BE2C (cell line): ENCODE data around the gene MCCC2.
"Not testable (repeated sequence)": the region's sequence is repeated elsewhere in the genome, so short reads cannot be mapped to it uniquely, and the experiment has no call there.

Experiments used
- DNase-seq: peaks from one replicate; pipeline ENCODE4 v3.0.0-alpha.2; 2020
- H3K27me3 ChIP-seq: fragments of 250-450 bp; sonication (Bioruptor Pico); 2 replicates; pipeline ENCODE4 v1.5.1; 2020; ENCODE audit warnings: mild to moderate bottlenecking
- H3K36me3 ChIP-seq: fragments of 250-450 bp; sonication (Bioruptor Pico); 2 replicates; pipeline ENCODE4 v1.5.1; 2020; ENCODE audit warnings: mild to moderate bottlenecking
- H3K4me1 ChIP-seq: fragments of 250-450 bp; sonication (Bioruptor Pico); 2 replicates; pipeline ENCODE4 v1.5.1; 2020
- H3K4me3 ChIP-seq: 2 replicates; pipeline ENCODE4 v1.5.1; 2011; ENCODE audit warnings: low read depth, low read length
- H3K9me3 ChIP-seq: fragments of 250-450 bp; sonication (Bioruptor Pico); 2 replicates; pipeline ENCODE4 v1.5.1; 2020
- CTCF ChIP-seq: IDR thresholded peaks from 2 replicates; pipeline ENCODE4 v1.5.1; 2012; ENCODE audit warnings: mild to moderate bottlenecking, low read depth, low read length

The MCCC2 gene

GRCh38 chr5:71569748-71570509, 17.2 kb upstream of the MCCC2 start:
- Histone ChIP-seq H3K4me1 (no peaks in the 10 kb centered on the region), H3K9me3 (no peaks in the 10 kb centered on the region)

DNA sequence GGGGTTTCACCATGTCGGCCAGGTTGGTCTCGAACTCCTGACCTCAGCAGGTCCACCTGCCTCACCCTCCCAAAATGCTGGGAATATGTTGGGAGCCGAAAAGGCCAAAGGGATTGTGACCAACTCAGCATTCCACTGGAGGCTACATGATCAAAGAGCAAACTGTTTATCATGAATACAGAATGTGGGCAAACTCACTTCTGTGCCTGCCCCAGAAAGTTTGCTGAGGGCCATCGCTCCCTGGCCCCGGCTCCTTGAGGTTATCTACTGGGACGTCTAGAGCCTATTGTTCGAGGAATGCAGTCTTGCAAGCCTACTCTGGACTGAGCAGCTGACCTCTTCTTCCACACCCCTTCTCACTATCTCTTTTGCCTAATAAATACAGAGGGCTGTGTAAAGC, 15.3 kb upstream of the MCCC2 start:
- not testable (repeated sequence) for H3K4me1 ChIP-seq, H3K4me3 ChIP-seq, H3K27me3 ChIP-seq, H3K9me3 ChIP-seq, DNase-seq, H3K36me3 ChIP-seq

More at GRCh38 chr5:71569748-71570509, 17.2 kb upstream of the MCCC2 start:
- Histone ChIP-seq H3K27me3 (no peaks in the 10 kb centered on the region), H3K36me3 (peaks cover 11% of the 10 kb centered on the region), H3K4me3 (no peak overlapping the region)
- TF ChIP-seq CTCF, result no peak
- DNase-seq, result no peak

- DNase-seq, result no peak
- no peak for TF ChIP-seq CTCF
- Histone ChIP-seq H3K36me3 (peaks cover 8% of the 10 kb centered on the region), H3K4me1 (no peaks in the 10 kb centered on the region), H3K4me3 (no peak overlapping the region), H3K9me3 (no peaks in the 10 kb centered on the region), H3K27me3 (no peaks in the 10 kb centered on the region)
Measured at GRCh38 chr5:71573591-71573990, 13.5 kb upstream of the MCCC2 start.

GRCh38 chr5:71575588-71575987, 11.6 kb upstream of the MCCC2 start:
- not testable (repeated sequence) for H3K4me3 ChIP-seq, H3K27me3 ChIP-seq, H3K9me3 ChIP-seq, H3K36me3 ChIP-seq, DNase-seq, H3K4me1 ChIP-seq

DNA sequence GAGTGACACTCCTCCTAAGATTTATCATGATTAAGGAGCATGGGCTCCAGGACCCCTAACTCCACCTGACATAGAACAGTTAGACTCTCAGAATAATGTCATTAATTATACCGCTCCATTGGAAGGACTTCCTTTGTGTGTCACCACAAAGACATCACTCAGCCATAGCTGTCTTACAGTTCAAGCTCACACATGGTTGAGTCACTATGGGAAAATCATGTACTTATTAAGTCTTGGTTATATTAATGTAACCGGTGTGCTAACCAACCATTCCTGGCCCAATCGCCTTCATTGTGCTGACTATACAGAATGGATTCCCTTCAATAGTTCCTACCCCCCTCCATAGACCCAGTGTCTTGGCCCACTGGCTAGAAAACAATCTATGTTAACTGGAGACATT, 10.9 kb upstream of the MCCC2 start:
- Histone ChIP-seq H3K27me3 (no peaks in the 10 kb centered on the region), H3K4me3 (no peak overlapping the region), H3K4me1 (no peaks in the 10 kb centered on the region), H3K9me3 (no peaks in the 10 kb centered on the region), H3K36me3 (no peaks in the 10 kb centered on the region)
- no peak for DNase-seq
- no peak for TF ChIP-seq CTCF

DNA sequence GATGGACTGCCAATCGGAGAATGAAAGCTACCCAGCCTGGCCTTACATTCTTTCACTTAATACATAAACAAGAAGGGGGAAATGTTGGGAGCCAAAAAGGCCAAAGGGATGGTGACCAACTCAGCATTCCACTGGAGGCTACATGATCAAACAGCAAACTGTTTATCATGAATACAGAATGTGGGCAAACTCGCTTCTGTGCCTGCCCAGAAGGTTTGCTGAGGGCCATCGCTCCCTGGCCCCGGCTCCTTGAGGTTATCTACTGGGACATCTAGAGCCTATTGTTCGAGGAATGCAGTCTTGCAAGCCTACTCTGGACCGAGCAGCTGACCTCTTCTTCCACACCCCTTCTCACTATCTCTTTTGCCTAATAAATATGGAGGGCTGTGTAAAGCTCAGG, 9.3 kb upstream of the MCCC2 start:
- H3K4me3 ChIP-seq, H3K9me3 ChIP-seq, H3K4me1 ChIP-seq, H3K36me3 ChIP-seq, H3K27me3 ChIP-seq, DNase-seq: not testable (repeated sequence)

DNA sequence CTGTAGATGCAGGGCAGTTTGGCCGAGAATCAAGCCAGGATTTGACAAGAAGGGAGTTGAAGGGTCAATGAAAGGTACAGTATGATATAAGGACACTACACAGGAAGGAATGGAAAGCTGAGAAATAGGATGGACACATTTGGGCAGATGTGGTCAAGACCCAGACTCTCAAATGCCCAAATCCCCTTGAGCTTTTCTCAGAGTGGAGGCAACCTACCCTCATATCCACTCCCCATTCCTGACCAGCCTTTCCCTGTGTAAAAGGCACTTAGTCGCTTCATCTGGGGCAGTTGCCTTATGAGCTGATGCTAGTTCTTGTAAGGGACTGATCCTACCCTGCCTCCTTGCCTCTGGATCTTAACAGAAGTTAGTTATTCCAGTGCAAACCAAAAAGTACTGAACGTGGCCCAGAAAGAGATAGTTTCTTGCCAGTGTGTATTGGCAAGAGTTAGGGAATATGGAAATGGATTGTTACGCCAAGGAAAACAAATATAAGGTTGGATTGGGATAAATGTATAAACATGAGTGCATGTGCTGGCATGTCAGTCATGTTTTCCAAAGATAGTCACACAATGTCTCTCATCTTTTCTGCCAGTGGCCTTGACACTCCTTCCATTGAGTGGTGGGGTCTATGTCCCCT, 4.1 kb upstream of the MCCC2 start:
- no peak overlapping the region for H3K4me3 ChIP-seq
- no peaks in the 10 kb centered on the region for H3K4me1 ChIP-seq
- no peaks in the 10 kb centered on the region for H3K9me3 ChIP-seq
- no peaks in the 10 kb centered on the region for H3K27me3 ChIP-seq
- DNase-seq, result no peak
- no peak for TF ChIP-seq CTCF
- no peaks in the 10 kb centered on the region for H3K36me3 ChIP-seq
